Measurements from ENCODE around the gene CR1L.
A peak's percentile ranks its signal among the peaks of the same experiment; 100 is the strongest.
"Not testable (repeated sequence)": the region's sequence is repeated elsewhere in the genome, so short reads cannot be mapped to it uniquely, and the experiment has no call there.

Gene CR1L

DNA sequence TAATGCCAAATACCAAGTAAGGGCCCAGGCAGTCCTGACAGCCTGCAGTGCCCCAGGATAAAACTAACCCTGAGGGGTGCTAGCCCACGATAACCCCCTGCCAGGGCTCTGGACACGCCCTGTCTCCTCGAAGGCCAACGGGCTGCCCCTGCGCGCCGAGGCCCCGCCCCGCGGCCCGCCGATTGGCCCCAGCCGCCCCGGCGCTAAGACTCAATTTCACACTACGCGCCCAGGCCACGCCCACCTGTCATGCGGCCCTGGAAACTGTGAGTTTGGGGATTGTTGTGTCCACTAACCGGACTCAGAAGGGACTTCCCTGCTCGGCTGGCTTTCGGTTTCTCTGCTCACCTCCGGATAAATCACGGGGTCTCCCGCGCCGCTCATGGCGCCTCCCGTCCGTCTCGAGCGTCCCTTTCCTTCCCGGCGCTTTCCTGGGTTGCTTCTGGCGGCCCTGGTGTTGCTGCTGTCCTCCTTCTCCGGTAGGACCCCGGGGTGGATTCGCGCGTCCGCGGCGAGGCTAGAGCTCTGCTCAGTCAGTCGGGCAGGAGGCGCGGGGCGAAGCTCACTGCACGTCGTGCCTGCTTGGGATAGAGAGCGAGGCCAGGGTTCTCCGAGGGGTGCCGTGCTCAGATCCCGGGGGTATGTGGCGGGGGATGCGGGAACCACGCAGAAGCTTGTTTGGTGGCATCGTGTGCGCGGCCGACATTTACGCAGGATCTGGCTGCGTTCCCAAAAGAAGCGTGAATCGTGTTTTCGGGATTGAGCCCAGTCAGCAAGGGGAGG lies at the start of gene CR1L:
TSS of gene CR1L (plus strand) at position 282 of the 783 bp plus-strand sequence. CDS start at position 383, 101 bp downstream.
- DNase-seq, result no peak

DNA sequence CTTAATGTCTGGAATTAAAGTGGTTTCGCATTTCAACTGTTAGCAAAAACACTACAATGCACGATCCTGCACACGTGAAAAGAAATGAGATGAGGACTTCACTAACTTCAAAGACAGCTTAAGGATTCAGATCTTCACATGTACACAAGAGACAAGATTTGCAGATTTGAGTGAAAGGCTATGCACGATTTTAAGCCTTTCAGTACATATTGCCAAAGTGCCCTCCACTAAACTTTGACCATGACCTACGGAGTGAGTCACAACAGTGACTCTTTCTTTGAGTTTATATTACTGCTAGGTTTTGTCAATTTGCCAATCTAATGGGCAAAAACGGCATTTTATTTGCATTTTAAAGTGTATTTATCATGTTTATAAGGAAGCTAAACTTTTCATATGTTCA lies 41.2 kb upstream of the CR1L start:
- DNase-seq, result no peak

DNA sequence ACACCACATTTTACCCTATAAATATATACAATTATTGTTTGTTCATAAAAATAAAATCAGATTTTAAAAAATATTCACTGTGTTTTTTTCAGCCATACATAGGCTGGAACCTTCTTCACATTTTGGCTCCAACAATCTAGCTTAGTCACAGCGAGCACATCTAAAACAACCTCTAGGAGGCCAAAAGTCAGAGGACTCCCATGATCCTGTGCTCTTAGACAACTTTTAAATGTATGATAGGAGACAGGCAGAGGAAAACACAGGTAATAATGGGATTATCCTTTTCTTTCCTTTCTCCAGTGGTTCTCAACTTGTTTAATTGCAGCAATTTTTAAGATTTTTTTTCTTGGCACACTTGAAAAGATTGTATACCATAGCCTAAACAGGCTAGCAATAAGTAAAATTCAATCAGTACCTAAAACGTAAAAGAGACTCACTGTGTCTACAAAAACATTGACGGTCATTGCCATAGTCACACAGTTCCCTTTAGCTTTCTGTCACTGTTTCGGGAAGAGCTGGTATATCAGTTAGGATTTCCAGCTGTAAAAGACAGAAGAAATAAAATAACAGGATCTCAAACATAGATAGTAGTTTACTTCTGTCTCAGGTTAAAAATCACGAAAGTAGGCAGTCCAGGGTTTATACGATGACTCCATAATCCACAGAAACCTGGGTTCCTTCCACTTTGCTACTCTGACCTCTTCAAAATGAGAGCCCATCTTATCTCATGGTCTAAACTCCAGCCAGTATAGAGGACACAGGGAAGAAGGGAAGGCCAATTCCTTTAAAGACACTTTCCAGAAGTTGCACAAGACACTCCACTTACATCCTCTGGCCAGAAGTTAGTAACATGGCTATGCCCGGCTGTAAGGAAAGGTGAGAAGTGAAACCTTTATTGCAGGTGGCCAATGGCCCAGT lies 39.2 kb upstream of the CR1L start:
- no peak for DNase-seq

- no peak for DNase-seq
Observed at GRCh38 chr1:207606362-207606755, 38.6 kb upstream of the CR1L start.

DNA sequence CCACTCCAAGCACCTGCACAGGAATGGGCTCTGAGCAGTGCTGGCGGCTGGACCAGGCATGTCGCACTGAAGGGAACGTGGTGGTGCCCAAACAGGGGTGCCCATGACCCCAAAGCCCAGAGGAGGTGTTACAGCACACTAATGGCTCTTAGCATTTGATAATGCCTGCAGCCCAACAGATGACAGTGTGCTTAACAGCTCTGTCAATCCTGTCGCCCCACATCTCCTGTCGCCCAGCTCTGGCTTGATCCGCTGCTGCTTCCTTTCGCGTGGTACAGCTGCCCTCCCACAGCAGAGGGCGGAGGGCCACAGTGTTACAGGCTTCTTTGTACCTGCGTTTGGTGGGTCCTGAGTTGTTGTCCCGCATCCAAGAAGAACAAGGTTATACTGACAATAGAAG lies 32.2 kb upstream of the CR1L start:
- DNase-seq, result no peak

DNA sequence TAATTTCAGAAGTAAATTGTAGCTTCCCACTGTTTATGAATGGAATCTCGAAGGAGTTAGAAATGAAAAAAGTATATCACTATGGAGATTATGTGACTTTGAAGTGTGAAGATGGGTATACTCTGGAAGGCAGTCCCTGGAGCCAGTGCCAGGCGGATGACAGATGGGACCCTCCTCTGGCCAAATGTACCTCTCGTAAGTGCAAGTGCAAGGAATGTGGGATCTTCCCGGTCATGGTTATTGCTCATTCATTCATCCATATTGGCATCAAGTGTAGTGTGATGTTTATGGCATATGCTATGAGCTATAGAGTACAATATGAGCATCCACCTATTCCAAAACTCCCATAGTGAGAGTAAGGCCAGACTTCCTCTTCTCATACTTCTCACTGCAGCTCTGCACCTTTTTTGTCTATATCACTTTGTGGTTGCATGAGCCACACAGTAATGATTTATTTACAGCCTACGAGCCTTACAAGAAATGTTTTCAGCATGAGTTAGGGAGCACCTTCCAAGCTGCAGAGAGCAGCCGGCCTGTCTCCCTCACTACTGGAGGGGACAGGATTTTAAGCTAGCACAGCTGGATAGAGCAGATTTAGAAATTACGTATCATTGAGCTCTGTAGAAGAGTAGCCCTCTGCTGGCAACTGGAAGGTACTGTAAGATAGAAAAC lies 24.9 kb upstream of the CR1L start:
- peak; percentile 11 for DNase-seq

DNA sequence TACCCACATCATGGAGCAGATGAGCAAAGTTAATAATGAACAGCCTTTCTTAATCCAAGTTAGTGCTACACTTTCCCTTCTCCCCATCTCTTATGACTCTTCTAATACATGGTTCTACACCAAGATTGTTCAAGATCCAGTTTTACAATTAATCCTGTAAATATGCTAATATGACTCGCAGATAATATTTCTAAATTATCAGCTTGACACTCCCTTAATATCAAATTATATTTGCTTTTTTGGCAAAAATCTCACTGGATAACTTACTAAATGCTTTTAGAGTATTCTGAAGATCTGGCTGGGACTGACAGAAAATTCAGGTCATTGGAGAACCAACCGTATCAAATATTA lies 24.4 kb upstream of the CR1L start:
- no peak for DNase-seq

DNA sequence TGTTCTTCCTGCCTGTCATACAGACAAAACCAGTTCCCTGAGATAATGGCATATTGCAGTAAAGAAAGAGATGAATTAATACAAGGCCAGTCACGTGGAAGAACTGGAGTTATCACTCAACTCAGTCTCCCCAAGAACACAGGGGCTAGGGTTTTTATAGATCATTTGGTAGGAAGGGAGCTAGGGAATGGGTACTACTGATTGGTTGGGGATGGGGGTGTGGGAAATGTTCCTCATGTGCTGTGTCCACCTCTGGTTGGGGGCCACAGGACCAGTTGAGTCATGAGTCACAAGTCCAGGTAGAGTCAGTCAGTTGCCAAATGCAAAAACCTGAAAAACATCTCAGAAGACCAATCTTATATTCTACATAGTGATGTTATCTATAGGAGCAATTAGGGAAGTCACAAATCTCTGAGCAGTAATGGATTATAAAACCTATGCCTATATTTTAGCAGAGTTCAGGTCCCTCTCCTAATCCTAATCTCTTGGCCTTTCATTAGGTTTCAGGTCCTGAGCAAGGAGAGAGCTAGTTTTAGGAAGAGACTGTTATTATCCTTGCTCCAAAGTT lies 19.3 kb upstream of the CR1L start:
- DNase-seq, result not testable (repeated sequence)

GRCh38 chr1:207626972-207627337 lies 18.0 kb upstream of the CR1L start:
- no peak for DNase-seq

DNA sequence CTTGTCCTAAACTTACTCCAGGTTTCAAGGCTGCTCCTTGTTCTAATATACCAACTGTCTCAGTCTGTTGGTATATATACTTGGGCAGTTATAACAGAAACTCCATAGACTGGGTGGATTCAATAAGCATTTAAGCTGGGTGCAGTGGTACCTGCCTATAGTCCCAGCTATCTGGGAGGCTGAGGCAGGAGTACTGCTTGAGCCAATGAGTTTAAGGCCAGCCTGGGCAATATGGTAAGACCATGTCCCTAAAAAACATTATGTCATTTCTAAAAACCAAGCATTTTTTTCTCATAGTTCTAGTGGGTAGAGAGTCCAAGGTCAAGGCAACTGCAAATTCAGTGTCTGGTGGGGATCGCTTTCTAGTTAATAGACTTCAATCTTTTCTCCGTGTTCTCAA lies 17.4 kb upstream of the CR1L start:
- DNase-seq, result no peak

DNA sequence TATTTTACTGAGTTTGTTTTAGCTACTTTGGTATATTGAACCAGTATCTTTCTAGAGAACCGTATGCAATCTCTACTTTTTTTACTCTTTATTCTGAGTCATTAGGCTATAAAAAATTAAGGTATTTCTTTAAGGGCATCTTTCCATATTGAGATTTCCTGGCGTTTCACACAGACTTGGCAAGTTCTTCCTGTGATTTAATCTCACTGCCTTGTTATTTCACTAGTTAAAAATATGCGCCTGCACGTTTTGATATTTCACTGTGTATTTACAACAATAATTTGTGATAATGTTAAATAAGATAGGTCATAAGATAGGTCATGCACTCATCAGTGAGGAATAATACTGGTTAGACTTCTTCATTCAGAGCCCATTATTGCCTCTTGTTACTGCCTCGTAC lies 16.2 kb upstream of the CR1L start:
- no peak for DNase-seq

DNA sequence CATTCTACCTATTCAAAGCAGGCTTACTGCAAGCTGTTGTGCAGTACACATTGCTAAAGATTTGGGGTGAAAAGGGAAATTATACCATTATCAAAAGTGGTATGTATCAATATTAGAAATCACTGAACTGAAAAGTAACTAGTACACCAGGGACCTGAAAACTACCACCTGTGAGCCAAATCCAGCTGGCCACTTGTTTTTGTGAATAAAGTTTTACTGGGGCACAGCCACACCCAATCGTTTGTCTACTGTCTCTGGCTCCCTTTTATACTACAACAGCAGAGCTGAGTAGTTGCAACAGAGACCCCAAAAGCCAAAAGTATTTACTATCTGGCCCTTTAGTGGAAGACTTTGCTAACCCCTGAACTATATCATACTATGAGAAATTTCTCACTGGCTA lies 13.8 kb upstream of the CR1L start:
- DNase-seq, result no peak

DNA sequence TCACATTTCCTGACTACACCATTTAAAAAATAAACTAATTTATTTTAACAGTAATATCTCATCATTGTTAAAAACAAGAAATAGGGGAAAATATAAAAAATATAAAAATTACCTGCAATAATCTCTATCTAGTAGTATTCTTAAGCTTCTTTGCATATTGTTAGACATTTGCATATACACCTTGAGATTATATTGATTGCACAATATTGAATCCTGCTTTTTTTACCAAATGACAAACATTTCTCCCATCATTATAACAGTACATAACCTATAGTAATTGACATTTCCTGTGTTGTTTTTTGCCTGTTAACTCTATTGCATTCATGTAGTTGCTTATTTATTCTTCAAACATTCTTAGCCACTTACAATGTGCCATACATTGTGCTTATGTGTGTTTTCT lies 11.7 kb upstream of the CR1L start:
- no peak for DNase-seq

- not testable (repeated sequence) for DNase-seq
Observed at GRCh38 chr1:207633699-207634289, 11.1 kb upstream of the CR1L start.

DNA sequence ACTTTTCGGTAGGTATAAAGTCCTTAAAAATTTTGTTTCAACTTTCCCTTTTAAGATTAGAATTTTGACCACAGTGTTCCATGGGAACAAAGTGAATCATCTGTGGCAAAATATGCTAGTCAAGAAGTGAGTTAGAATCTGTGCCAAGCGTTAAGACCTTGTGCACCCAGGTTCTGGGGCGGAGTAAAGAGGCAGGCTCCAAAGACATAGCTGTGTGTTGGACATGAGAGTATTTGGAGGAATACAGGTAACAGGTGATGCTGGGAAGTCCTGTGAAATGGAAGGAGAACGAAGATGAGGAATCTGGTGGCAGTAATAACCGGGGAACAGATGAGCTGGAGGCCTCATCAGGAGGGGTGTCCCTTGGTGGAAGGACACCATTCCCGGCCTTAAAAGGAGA lies 10.6 kb upstream of the CR1L start:
- DNase-seq, result not testable (repeated sequence)

GRCh38 chr1:207635569-207636186 lies 9.3 kb upstream of the CR1L start:
- not testable (repeated sequence) for DNase-seq

GRCh38 chr1:207638487-207639145 lies 6.3 kb upstream of the CR1L start:
- DNase-seq, result not testable (repeated sequence)

DNA sequence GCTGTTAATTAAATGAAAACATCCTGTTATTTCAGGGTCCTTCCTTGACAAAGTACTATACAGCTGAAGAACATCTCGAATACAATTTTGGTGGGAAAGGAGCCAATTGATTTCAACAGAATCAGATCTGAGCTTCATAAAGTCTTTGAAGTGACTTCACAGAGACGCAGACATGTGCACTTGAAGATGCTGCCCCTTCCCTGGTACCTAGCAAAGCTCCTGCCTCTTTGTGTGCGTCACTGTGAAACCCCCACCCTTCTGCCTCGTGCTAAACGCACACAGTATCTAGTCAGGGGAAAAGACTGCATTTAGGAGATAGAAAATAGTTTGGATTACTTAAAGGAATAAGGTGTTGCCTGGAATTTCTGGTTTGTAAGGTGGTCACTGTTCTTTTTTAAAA lies 5.6 kb upstream of the CR1L start:
- DNase-seq, result not testable (repeated sequence)

DNA sequence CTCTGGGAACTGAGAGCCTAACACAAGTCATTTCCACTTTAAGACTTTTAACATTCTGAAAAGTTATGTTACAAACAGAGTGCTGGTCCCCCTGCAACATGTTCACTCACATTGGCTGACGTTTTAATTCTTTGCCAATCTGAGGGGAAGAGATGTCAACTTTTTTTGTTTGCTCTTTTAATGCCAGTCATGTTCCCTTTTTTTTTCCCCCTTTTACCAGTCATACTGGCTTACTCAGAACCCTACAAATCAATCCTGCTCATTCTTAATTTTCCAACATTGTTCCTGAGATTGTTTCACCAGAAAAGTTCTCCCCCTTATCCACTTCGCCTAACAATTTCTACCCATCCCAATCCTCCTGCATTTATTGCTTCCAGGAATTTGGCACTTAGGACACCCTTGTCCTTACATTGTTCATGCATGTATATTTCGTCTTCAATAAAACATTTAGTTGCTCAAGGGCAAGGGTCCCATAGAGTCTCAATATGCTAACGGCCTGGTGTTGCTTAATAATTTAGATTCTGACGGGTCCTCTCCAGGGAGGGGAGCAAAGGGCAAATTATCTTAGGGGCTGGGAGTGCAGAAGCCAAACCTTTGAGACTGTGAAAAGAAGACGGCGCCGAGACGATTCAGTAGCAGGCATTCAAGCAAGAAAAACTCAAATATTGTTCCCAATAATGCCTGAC lies 624 bp upstream of the CR1L start:
- DNase-seq, result no peak

DNA sequence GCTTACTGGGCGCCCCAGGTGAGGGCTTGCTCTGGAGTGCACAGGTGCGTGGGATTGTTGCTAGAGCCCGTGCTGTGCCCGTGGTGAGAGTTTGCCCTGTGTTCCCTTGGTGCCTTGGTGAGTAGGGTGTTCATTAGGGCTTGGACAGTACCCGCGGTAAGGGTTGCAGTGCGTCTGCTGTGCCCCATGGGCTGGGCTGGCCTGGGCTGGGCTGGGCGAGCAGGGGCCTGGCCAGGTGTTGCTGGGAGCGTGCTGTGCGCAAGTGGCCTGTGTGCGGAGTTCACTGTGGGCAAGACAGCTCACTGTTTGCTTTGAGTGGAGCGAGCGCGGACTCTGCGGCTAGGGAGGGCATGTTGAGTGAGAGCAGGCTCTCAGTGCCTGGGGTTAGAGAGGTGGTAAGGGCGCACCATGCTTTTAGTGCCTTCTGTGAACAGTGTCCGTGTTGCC lies 725 bp downstream of the CR1L start:
- DNase-seq, result no peak

DNA sequence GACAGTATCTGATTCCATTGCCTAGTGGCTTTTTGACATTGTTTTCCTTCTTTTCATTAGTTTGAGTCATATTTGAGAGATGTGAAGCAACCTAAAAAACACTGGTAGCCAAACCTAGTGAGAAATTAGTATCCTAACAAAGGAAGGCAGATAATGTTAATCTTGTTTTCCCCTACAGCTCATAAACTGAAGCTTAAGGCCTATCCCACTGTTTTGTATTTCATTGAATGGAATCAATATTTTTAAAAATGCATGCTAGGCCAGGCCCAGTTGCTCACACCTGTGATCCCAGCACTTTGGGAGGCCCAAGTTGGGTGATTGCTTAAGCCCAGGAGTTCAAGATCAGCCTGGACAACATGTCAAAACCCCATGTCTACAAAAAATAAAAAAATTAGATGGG lies 1.2 kb downstream of the CR1L start:
- DNase-seq, result no peak

All from NCI-H1105 (cell line).